Kasumi-1 (cell line): ENCODE results near the gene ACTR1B.
"Not testable (repeated sequence)": the region's sequence is repeated elsewhere in the genome, so short reads cannot be mapped to it uniquely, and the experiment has no call there.

Experiments used
- DNase-seq, 2 experiments: peaks; one replicate each; lab custom pipeline; 2025; lab: John Stamatoyannopoulos, UW

ACTR1B gene

GRCh38 chr2:97688062-97688827, 24.4 kb upstream of the ACTR1B start:
- no peak for DNase-seq

- not testable (repeated sequence) for DNase-seq
Measured at GRCh38 chr2:97687235-97687634, 23.4 kb upstream of the ACTR1B start.

- no peak for DNase-seq
Measured at GRCh38 chr2:97678298-97678697, 14.5 kb upstream of the ACTR1B start.

- DNase-seq, result no peak
Measured at GRCh38 chr2:97677480-97677879, 13.6 kb upstream of the ACTR1B start.

GRCh38 chr2:97676620-97677019, 12.8 kb upstream of the ACTR1B start:
- DNase-seq, result no peak

DNA sequence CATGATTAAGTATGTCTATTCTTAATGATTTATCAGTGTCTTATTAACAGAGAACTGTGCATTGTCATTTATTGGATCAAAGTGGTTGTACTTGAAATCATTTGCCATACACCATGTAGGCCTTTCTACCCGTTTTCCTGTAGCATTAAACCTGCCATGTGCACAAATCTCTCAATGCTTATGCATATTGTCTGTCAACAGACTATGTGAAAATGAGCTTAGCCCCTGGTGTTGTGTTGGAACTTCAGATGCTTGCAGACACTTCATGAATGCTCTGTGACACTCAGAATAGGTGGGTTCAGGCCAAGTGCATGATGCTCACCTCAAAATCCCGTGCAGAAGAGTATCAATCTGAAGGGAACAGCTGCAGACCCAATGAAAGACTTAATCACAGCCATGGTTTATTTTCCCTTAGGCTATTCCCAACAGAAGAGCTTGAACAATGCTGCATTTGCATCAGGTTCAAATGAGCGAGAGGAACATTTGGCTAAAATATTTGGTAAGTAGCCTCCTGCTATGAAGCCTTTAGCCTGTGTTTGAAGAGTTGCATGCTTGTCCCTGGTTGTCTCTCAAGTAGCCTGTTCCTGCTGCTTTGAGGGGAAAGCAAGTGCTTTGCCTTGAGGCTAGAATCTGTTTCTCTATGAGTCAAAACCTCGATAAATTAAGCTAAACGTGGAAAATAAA, 11.7 kb upstream of the ACTR1B start:
- no peak for DNase-seq

DNA sequence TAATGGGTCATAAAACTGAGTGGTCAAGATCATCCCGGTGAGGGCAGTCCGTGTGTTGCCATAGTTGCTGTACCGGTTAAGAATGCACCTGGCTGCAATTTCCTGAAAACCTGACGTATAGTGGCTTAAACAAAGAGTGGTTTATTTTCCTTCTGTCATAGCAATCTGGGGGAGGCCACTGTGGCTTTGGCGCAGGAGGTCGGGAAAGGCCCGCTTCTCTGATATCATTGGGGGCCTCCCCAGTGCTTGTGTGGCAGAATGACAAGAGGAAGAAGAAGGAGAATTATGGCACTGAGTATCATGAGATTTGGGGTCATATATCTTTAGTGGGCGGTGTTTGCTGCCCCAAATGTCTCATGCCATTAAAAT, 10.1 kb upstream of the ACTR1B start:
- DNase-seq, result no peak

- no peak for DNase-seq
Measured at GRCh38 chr2:97673182-97673914, 9.5 kb upstream of the ACTR1B start.

GRCh38 chr2:97672606-97673140, 8.8 kb upstream of the ACTR1B start:
- not testable (repeated sequence) for DNase-seq

- DNase-seq, result no peak
Measured at GRCh38 chr2:97671526-97671925, 7.7 kb upstream of the ACTR1B start.

DNA sequence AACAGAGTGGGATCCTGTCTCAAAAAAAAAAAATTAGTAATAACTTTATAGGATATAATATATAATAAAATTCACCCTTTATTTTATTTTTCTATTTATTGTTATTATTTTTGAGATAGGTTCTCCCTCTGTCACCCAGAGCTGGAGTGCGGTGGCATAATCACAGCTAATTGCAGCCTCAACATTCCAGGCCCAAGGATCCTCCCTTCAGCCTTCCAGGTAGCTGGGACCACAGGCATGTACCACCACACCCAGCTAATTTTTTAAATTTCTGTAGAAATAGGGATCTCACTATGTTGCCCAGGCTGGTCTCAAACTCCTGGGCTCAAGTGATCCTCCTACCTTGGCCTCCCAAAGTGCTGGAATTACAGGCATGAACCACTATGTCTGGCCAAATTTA, 6.6 kb upstream of the ACTR1B start:
- no peak for DNase-seq

DNA sequence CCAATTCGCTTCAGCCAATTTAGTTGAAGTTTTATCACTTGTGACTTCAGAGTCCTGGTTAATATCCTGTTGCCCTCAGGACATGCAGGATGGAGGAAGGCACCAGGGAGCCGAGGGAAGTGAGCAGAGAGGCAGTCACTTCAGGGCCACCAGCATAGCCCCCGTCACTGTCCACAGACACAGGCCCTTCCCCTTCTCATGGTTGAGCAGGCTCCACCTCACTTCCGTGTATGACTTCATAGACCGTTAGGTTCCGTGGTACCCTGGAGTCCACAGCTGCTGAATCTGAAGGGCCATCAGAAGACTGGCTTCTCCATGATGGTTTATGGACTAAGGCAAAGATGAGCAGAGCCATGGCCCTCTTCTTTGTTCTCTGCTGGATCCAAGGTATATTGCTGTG, 5.6 kb upstream of the ACTR1B start, which contains the start of gene C2orf92:
Gene C2orf92 (plus strand): TSS at position 266 of the 400 bp plus-strand sequence. CDS start 76 bp downstream, at position 342.
- no peak for DNase-seq

DNA sequence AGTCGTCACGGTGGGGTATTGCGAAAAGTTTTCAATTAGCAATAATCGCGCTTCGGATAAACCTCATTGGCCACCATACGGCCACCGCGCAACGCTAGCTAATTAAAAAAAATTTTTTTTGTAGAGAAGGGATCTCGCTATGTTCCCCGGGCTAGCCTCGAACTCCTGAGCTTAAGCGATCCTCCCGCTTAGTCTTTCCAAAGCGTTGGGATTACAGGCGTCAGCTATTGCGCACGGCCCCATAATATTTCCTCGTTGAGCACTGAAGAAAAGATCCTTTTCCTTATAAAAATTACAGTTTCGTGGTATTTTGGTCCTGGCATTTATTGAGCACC, 759 bp upstream of the ACTR1B start:
- DNase-seq, result peak; percentile 73 to 75

DNA sequence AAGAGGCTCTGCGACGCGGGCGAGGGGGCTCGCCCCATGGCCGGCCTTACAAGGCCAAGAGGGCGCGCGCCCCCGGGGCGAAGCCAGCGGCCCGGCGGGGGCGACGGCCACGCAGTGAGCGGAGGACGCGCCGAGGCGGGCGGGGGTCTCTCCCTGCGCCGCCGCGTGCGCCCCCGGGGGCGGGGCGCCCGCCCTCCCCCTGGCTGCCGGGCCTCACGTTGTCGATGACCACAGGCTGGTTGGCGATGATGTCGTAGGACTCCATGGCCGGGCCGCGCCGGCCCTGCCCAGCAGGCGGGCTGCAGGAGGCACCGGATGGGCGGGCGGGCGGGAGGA, 250 bp downstream of the ACTR1B start:
- no peak for DNase-seq

- peak; percentile 57 to 58 for DNase-seq
Measured at GRCh38 chr2:97662895-97663625, 784 bp downstream of the ACTR1B start.

- no peak for DNase-seq
Measured at GRCh38 chr2:97662386-97662894, 1.4 kb downstream of the ACTR1B start.

DNA sequence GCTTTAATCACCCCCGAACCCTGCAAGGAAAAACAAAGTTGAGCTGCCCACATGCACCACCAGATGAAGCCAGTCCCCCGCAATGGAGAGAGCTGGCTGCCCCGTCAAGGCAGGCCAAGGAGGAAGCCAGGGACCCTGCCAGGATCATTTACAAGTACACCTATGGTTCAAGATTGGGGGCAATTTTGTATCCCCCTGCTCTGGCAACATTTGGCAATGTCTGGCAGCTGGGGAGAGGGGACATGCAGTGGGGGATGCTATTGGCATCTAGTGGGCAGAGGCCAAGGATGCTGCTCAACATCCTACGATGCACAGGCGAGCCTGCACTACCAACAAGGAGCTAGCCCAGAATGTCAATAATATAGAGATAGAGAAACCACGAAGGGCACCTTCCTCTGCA, 1.9 kb downstream of the ACTR1B start:
- DNase-seq, result no peak

DNA sequence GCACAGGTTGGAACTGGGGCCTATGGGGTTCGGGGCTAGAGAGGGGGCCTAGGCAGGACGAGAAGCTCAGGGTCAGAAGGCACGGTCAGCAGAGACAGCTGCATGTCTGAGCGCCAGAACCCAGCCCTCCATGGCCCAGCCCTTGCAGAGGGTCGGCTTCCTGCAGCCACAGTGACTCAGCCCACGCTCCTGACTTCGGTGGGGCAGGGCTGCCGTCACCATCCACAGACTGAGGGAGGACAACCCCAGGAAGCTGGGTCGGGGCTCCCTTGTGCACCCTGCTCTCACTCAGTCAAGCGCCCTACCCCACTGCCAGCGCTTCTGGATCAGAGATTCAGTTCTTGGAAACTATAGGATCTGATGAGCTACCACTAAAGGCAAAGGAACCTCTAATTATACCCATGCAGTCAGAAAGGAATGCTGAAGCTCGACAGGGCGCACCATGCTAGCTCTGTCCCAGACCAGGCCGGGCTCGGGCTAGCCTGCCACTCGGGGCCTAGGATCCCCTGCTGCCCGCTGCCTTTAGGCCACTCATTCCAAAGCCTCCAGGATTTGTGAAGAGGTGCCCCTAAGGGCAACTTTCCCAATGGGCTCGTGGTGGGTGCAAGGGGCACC, 3.0 kb downstream of the ACTR1B start:
- DNase-seq, result no peak

GRCh38 chr2:97660044-97660774, 3.6 kb downstream of the ACTR1B start:
- peak; percentile 52 to 63 for DNase-seq

DNA sequence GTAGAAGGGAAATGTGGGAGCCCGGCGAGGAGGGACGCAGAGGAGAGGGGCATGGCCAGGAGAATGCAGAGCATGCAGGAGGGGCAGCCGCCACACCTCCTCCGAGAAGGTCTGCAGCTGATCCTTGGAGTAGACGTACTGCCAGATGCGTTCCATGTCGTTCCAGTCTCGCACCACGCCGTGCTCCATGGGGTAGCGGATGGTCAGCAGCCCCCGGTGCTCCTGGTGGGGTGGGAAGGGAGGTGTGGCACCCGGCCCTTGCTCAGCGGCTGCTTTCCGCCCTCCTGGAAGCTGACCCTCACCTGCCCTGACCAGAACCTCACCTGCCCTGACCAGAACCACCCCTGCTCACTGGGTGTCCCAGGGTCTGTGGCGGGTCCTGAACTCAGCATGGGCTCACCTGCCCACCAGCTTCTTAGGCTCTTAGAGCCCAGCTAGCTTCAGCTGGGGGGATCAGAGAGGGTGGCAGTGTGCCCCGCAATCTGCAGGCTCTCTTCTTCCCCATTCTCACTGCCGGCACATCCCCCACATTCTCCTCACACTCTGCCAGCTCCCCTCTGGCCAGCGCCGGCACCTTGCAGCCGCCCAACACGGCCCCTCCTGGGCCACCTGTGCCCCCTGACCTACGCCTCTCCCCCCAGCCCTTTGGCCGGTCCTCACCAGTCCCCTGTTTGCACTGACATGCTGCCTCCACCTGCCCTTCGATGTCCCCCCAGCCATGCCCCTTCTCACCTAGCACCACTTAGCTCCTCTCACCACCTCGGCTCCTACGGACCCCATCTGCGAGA, 4.4 kb downstream of the ACTR1B start:
- DNase-seq, result no peak
